Measurements from ENCODE around the gene IGLL5. TPM values are rescaled to one million over a fixed set of nuclear protein-coding genes. Genes with fewer than 3 reads are reported as not detected.

Gene IGLL5
- total and polyA plus RNA-seq, 8 donors, result 2.0 to 53.1 (median 19.8) TPM; not detected in 2

GRCh38 chr22:22906907-22907550 is 19.4 kb downstream of the IGLL5 start:
- Histone ChIP-seq H3K36me3 (no peaks in the 10 kb centered on the region), H3K4me1 (peaks cover 0 to 4% (median 0%) of the 10 kb centered on the region in 4 donors), H3K27ac (no peak overlapping the region), H3K9me3 (no peaks in the 10 kb centered on the region), H3K4me3 (no peak overlapping the region), H3K27me3 (peaks cover 0 to 15% (median 0%) of the 10 kb centered on the region in 3 donors)
- intact Hi-C loops (cut with DNase I; ENCODE audit: low total_unique reads), result no loop called here
- no peak for TF ChIP-seq EP300 (IDR thresholded peaks at IDR 0.05)
- DNase-seq, result no peak
- 84 to 88% (median 85%) methylated on average over 7 to 8 of the region's 8 CpGs for WGBS, 5 donors

- 77 to 87% (median 83%) methylated on average over 9 of the region's 9 CpGs for WGBS, 5 donors
- DNase-seq, result no peak
- intact Hi-C loops (cut with DNase I; ENCODE audit: low total_unique reads), result no loop called here
Observed at GRCh38 chr22:22907551-22908494, 20.2 kb downstream of the IGLL5 start.

GRCh38 chr22:22908495-22908861 is 20.9 kb downstream of the IGLL5 start:
- Histone ChIP-seq H3K36me3 (no peaks in the 10 kb centered on the region), H3K4me1 (peaks cover 0 to under 1% (median 0%) of the 10 kb centered on the region in 4 donors), H3K9me3 (no peaks in the 10 kb centered on the region), H3K4me3 (no peak overlapping the region), H3K27me3 (peaks cover 0 to 15% (median 0%) of the 10 kb centered on the region in 3 donors), H3K27ac (no peak overlapping the region)
- TF ChIP-seq EP300 (IDR thresholded peaks at IDR 0.05), result no peak
- TF ChIP-seq CTCF (IDR thresholded peaks at IDR 0.05), result no peak
- TF ChIP-seq POLR2AphosphoS5 (IDR thresholded peaks at IDR 0.05), result no peak
- TF ChIP-seq POLR2A (IDR thresholded peaks at IDR 0.05), result no peak
- intact Hi-C loops (cut with DNase I; ENCODE audit: low total_unique reads), result no loop called here
- DNase-seq, result no peak
- 84 to 89% (median 87%) methylated on average over 3 of the region's 3 CpGs for WGBS, 5 donors

More at GRCh38 chr22:22907551-22908494, 20.2 kb downstream of the IGLL5 start:
- H3K36me3 ChIP-seq, result no peaks in the 10 kb centered on the region
- no peaks in the 10 kb centered on the region for H3K9me3 ChIP-seq
- no peak overlapping the region for H3K4me3 ChIP-seq
- peaks cover 0 to 4% (median 0%) of the 10 kb centered on the region in 4 donors for H3K4me1 ChIP-seq
- no peak overlapping the region for H3K27ac ChIP-seq
- H3K27me3 ChIP-seq, result peaks cover 0 to 15% (median 0%) of the 10 kb centered on the region in 3 donors
- TF ChIP-seq EP300 (IDR thresholded peaks at IDR 0.05), result no peak
- TF ChIP-seq POLR2A (IDR thresholded peaks at IDR 0.05), result no peak
- TF ChIP-seq POLR2AphosphoS5 (IDR thresholded peaks at IDR 0.05), result no peak
- no peak for TF ChIP-seq CTCF (IDR thresholded peaks at IDR 0.05)

- Histone ChIP-seq H3K9me3 (no peaks in the 10 kb centered on the region), H3K36me3 (no peaks in the 10 kb centered on the region), H3K27ac (no peak overlapping the region), H3K4me1 (no peaks in the 10 kb centered on the region), H3K27me3 (peaks cover 0 to 15% (median 0%) of the 10 kb centered on the region in 3 donors), H3K4me3 (no peak overlapping the region)
- no peak for DNase-seq
- TF ChIP-seq POLR2AphosphoS5 (IDR thresholded peaks at IDR 0.05), result no peak
- no peak for TF ChIP-seq POLR2A (IDR thresholded peaks at IDR 0.05)
- intact Hi-C loops (cut with DNase I; ENCODE audit: low total_unique reads), result no loop called here
- WGBS, 5 donors, result 71 to 80% (median 78%) methylated on average over 6 of the region's 6 CpGs
Observed at GRCh38 chr22:22908941-22909604, 21.5 kb downstream of the IGLL5 start.

- no peaks in the 10 kb centered on the region for H3K36me3 ChIP-seq
- H3K9me3 ChIP-seq, result no peaks in the 10 kb centered on the region
- H3K27me3 ChIP-seq, result peaks cover 0 to 15% (median 0%) of the 10 kb centered on the region in 3 donors
- 67 to 76% (median 72%) methylated on average over 7 of the region's 7 CpGs for WGBS, 5 donors
- no peak for DNase-seq
- H3K27ac ChIP-seq, result no peak overlapping the region
- intact Hi-C loops (cut with DNase I; ENCODE audit: low total_unique reads), result no loop called here
- no peak for TF ChIP-seq POLR2AphosphoS5 (IDR thresholded peaks at IDR 0.05)
- TF ChIP-seq POLR2A (IDR thresholded peaks at IDR 0.05), result no peak
- no peak for TF ChIP-seq EP300 (IDR thresholded peaks at IDR 0.05)
- TF ChIP-seq CTCF (IDR thresholded peaks at IDR 0.05), result no peak
- H3K4me1 ChIP-seq, result no peaks in the 10 kb centered on the region
- H3K4me3 ChIP-seq, result no peak overlapping the region
Observed at GRCh38 chr22:22909605-22910271, 22.1 kb downstream of the IGLL5 start.

Data from stomach (tissue), 9 donors.